Measurements from ENCODE around the gene NRBF2.

Gene NRBF2

DNA sequence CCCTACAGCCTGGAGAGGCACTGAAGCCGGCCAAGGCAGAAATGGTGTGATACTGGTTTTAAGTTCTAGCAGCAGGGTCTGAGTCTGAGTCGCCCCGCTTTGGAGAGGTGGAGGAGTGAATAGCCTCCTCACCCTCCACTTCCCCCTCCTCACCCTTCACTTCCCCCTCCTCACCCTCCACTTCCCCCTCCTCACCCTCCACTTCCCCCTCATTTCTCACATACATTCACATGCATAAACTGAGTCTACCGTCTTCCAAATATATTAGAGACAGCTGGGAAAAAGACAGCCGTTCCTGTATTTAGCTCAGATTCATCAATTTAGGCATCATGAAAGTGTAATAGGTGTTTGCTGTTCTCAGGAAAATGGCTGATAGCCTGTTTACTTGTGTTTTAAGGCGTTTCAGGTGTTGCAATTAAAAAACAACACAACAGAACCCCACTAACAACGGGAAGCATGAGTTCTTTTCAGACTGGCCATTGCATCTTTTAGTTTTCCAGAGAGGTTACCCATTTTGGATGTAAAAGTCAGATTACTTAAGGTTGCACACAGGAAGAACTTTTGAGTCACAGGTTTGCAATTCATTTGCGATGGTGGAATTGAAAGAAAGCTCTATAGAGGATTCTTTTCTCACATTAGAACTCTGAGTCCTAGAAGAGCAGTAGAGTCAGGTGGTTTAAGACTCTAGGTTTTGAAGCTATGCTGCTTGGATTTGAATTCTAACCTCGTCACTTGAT is 861 bp downstream of the NRBF2 start:
- TF ChIP-seq, protein P1, sequence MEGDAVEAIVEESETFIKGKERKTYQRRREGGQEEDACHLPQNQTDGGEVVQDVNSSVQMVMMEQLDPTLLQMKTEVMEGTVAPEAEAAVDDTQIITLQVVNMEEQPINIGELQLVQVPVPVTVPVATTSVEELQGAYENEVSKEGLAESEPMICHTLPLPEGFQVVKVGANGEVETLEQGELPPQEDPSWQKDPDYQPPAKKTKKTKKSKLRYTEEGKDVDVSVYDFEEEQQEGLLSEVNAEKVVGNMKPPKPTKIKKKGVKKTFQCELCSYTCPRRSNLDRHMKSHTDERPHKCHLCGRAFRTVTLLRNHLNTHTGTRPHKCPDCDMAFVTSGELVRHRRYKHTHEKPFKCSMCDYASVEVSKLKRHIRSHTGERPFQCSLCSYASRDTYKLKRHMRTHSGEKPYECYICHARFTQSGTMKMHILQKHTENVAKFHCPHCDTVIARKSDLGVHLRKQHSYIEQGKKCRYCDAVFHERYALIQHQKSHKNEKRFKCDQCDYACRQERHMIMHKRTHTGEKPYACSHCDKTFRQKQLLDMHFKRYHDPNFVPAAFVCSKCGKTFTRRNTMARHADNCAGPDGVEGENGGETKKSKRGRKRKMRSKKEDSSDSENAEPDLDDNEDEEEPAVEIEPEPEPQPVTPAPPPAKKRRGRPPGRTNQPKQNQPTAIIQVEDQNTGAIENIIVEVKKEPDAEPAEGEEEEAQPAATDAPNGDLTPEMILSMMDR (IDR thresholded peaks at IDR 0.05; ENCODE audit: control insufficient read depth, insufficient read depth, low read depth, low read length, missing control alignments) = no peak
- DNase-seq (ENCODE audit: low read depth) = no peak
- peak overlapping the region; percentile 94 for H3K4me3 ChIP-seq (ENCODE audit: control insufficient read depth, low read depth, low read length)

DNA sequence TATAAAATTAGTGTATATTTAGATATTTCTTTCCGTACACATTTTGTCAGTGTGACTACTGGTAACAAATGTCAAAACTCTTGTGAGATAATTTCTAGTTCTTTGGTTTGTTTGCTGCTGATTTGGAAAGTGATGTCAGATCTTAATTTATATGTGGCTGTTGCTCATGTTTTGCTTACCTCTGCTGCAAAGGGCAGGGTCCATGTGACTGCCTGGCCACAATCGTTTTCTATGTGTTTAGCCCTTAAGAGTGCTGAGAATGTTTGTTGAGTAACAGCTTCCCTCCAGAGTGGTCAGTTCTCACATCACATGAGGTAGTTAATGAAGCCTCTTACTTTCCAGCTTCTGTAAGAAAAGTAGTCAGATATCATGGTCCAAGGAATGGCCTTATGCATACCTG is 4.2 kb downstream of the NRBF2 start:
- TF ChIP-seq, protein P1 (IDR thresholded peaks at IDR 0.05; ENCODE audit: control insufficient read depth, insufficient read depth, low read depth, low read length, missing control alignments) = no peak
- H3K4me3 ChIP-seq (ENCODE audit: control insufficient read depth, low read depth, low read length) = no peak overlapping the region
- no peak for DNase-seq (ENCODE audit: low read depth)

DNA sequence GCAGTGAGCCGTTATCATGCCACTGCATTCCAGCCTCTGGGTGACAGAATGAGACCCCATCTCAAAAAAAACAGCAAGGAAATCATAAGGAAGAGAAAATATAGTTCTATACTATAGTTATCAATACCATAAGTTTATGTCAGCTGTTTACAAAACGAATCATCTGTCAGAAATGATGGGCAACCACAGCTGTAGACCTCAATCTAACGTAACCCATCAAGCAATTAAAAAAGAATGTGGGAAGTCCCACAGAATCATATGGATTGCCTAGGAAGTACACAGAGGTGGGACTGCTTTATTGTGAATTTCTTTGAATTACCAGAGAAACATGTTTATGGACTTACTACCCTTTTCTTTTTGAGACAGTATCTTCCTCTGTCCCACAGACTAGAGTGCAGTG is 6.9 kb downstream of the NRBF2 start:
- DNase-seq (ENCODE audit: low read depth) = no peak
- TF ChIP-seq, protein P1 (IDR thresholded peaks at IDR 0.05; ENCODE audit: control insufficient read depth, insufficient read depth, low read depth, low read length, missing control alignments) = no peak

DNA sequence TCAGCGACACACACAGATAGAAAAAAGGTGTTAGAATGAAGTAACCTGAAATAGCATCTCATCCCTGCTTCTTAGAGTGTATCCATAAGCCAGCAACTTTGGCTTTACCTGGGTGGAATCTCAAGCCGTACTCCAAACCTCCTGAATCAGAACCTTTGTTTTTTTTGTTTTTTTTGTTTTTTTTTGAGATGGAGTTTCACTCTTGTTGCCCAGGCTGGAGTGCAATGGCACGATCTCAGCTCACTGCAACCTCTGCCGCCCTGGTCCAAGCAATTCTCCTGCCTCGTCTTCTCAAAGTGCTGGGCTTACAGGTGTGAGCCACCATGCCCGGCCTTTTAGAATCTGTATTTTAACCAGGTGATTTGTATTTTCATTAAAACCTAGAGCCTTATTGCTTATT is 9.0 kb downstream of the NRBF2 start:
- H3K4me3 ChIP-seq (ENCODE audit: control insufficient read depth, low read depth, low read length) = no peak overlapping the region
- TF ChIP-seq, protein P1 (IDR thresholded peaks at IDR 0.05; ENCODE audit: control insufficient read depth, insufficient read depth, low read depth, low read length, missing control alignments) = no peak
- DNase-seq (ENCODE audit: low read depth) = no peak

More for the DNA sequence above, 6.9 kb downstream of the NRBF2 start:
- H3K4me3 ChIP-seq (ENCODE audit: control insufficient read depth, low read depth, low read length) = no peak overlapping the region

DNA sequence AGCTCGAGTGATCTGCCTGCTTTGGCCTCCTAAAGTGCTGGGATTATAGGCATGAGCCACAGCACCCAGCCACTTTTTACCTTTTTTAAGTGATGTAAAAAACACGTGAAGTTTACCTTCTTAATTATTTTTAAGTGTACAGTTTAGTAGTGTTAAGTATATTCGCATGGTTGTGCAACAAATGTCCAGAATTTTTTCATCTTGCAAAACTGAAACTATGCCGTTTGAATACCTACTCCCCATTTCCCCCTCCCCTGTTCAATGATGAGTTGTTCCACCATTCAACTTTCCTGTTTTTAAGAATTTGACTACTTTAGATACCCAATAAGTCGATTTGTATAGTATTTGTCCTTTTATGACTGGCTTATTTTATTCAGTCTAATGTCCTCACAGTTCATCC is 10.9 kb downstream of the NRBF2 start:
- no peak for DNase-seq (ENCODE audit: low read depth)
- no peak overlapping the region for H3K4me3 ChIP-seq (ENCODE audit: control insufficient read depth, low read depth, low read length)
- TF ChIP-seq, protein P1 (IDR thresholded peaks at IDR 0.05; ENCODE audit: control insufficient read depth, insufficient read depth, low read depth, low read length, missing control alignments) = no peak

DNA sequence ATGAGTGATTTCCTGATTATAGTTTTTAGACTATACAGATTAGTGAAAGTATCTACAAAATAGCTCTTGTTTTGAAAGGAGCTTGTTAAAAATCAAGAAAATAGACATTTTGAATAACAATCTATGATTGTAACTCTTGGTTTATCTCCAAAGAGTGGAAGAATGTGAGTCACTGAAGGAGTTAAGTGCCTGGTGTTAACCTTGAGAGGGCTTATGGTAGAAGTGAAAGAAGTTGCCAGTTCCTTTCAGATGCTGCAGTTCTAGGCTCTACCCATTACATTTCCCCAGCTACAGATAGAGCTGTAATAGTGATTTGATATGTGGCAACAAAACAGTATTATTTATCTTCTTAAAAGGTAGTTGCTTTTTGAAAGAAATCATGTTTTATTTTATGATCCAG is 12.7 kb downstream of the NRBF2 start:
- no peak for DNase-seq (ENCODE audit: low read depth)
- TF ChIP-seq, protein P1 (IDR thresholded peaks at IDR 0.05; ENCODE audit: control insufficient read depth, insufficient read depth, low read depth, low read length, missing control alignments) = no peak
- H3K4me3 ChIP-seq (ENCODE audit: control insufficient read depth, low read depth, low read length) = no peak overlapping the region

All from AG09309 (cell line).